ENCODE measurements around the gene HIGD1B.

- TF ChIP-seq ZNF274 (IDR thresholded peaks at IDR 0.05; ENCODE audit: low read depth, low read length), result no peak
- TF ChIP-seq SUZ12 (IDR thresholded peaks at IDR 0.05; ENCODE audit: extremely low read depth, insufficient read depth, insufficient read length), result no peak
Observed at GRCh38 chr17:44889003-44889402, 41.3 kb downstream of the HIGD1B start.

Measured in NT2/D1 (cell line).